Measurements from ENCODE around the gene ZNF438. TPM values are rescaled to one million over a fixed set of nuclear protein-coding genes. Genes with fewer than 3 reads are reported as not detected.

Gene ZNF438
- total RNA-seq, 1 experiment from 2014 or later: 2.0 TPM

GRCh38 chr10:30858499-30858898 is 173.2 kb downstream of the ZNF438 start:
- ChIA-PET POLR2A (ENCODE audit: low non-redundant PET) (no interaction called here), CTCF (no interaction called here)
- no peaks in the 10 kb centered on the region for H3K36me3 ChIP-seq (ENCODE audit: insufficient read depth, low read length, poor library complexity, severe bottlenecking)
- BruUV-seq (replicated peaks): no TSS peak
- no peak overlapping the region for H3K4me3 ChIP-seq (ENCODE audit: low read depth, low read length, poor library complexity, severe bottlenecking)
- no peaks in the 10 kb centered on the region for H3K27me3 ChIP-seq (replicated peaks; ENCODE audit: insufficient read depth, low read depth, low read length, poor library complexity)
- H3K4me1 ChIP-seq (ENCODE audit: insufficient read depth, low read length, poor library complexity, severe bottlenecking): peaks cover 23% of the 10 kb centered on the region
- intact Hi-C loops (cut with micrococcal nuclease; ENCODE audit: unreplicated experiment): no loop called here
- peak overlapping the region; percentile 2 for H3K27ac ChIP-seq (ENCODE audit: low read depth, low read length, poor library complexity, severe bottlenecking)
- no peaks in the 10 kb centered on the region for H3K9me3 ChIP-seq (ENCODE audit: low read depth, low read length, poor library complexity, severe bottlenecking)
- peak; percentile 84 for DNase-seq (ENCODE audit: low spot score)
- TF ChIP-seq EZH2 (IDR thresholded peaks at IDR 0.05; ENCODE audit: borderline replicate concordance, low read depth, low read length, poor library complexity, severe bottlenecking) (no peak), CTCF (conservative IDR thresholded peaks at IDR 0.05; ENCODE audit: low read depth, low read length) (no peak)

- intact Hi-C loops (cut with micrococcal nuclease; ENCODE audit: unreplicated experiment): no loop called here
- no TSS peak for BruUV-seq (replicated peaks)
- H3K27ac ChIP-seq (ENCODE audit: low read depth, low read length, poor library complexity, severe bottlenecking): peak overlapping the region; percentile 2
- POLR2A ChIA-PET (ENCODE audit: low non-redundant PET): no interaction called here
- H3K27me3 ChIP-seq (replicated peaks; ENCODE audit: insufficient read depth, low read depth, low read length, poor library complexity): no peaks in the 10 kb centered on the region
- H3K4me3 ChIP-seq (ENCODE audit: low read depth, low read length, poor library complexity, severe bottlenecking): no peak overlapping the region
- TF ChIP-seq EZH2 (IDR thresholded peaks at IDR 0.05; ENCODE audit: borderline replicate concordance, low read depth, low read length, poor library complexity, severe bottlenecking) (no peak), CTCF (conservative IDR thresholded peaks at IDR 0.05; ENCODE audit: low read depth, low read length) (no peak)
- H3K36me3 ChIP-seq (ENCODE audit: insufficient read depth, low read length, poor library complexity, severe bottlenecking): no peaks in the 10 kb centered on the region
- H3K4me1 ChIP-seq (ENCODE audit: insufficient read depth, low read length, poor library complexity, severe bottlenecking): peaks cover 23% of the 10 kb centered on the region
- CTCF ChIA-PET: no interaction called here
- DNase-seq (ENCODE audit: low spot score): peak; percentile 60
- no peaks in the 10 kb centered on the region for H3K9me3 ChIP-seq (ENCODE audit: low read depth, low read length, poor library complexity, severe bottlenecking)
Measured at GRCh38 chr10:30857803-30858202, 173.9 kb downstream of the ZNF438 start.

- Histone ChIP-seq H3K36me3 (ENCODE audit: insufficient read depth, low read length, poor library complexity, severe bottlenecking) (no peaks in the 10 kb centered on the region), H3K4me3 (ENCODE audit: low read depth, low read length, poor library complexity, severe bottlenecking) (no peak overlapping the region), H3K27ac (ENCODE audit: low read depth, low read length, poor library complexity, severe bottlenecking) (no peak overlapping the region), H3K4me1 (ENCODE audit: insufficient read depth, low read length, poor library complexity, severe bottlenecking) (peaks cover 16% of the 10 kb centered on the region), H3K9me3 (ENCODE audit: low read depth, low read length, poor library complexity, severe bottlenecking) (no peaks in the 10 kb centered on the region), H3K27me3 (replicated peaks; ENCODE audit: insufficient read depth, low read depth, low read length, poor library complexity) (no peaks in the 10 kb centered on the region)
- POLR2A ChIA-PET (ENCODE audit: low non-redundant PET): no interaction called here
- no peak for DNase-seq (ENCODE audit: low spot score)
- intact Hi-C loops (cut with micrococcal nuclease; ENCODE audit: unreplicated experiment): no loop called here
- BruUV-seq (replicated peaks): no TSS peak
- CTCF ChIA-PET: no interaction called here
- no peak for TF ChIP-seq CTCF (conservative IDR thresholded peaks at IDR 0.05; ENCODE audit: low read depth, low read length)
- TF ChIP-seq EZH2 (IDR thresholded peaks at IDR 0.05; ENCODE audit: borderline replicate concordance, low read depth, low read length, poor library complexity, severe bottlenecking): no peak
Measured at GRCh38 chr10:30855131-30855530, 176.5 kb downstream of the ZNF438 start.
